HEK293 (cell line): ENCODE measurements around the gene STK11.

Experiments used
- EGR2 ChIP-seq: fragments of 450-650 bp; formaldehyde crosslinking; IDR thresholded peaks from 2 replicates; pipeline ENCODE4 v1.5.1; 2016; ENCODE audit warnings: low read depth, missing biosample characterization, missing genetic modification characterization
- HOXC10 ChIP-seq: sonication (generic); formaldehyde crosslinking; IDR thresholded peaks from 2 replicates; pipeline ENCODE4 v1.8.1; 2023; ENCODE audit warnings: mild to moderate bottlenecking, missing genetic modification reagents
- INSM2 ChIP-seq: fragments of 450-650 bp; formaldehyde crosslinking; IDR thresholded peaks from 2 replicates; pipeline ENCODE4 v1.5.1; 2016; ENCODE audit warnings: missing biosample characterization, missing genetic modification characterization
- KLF16 ChIP-seq: fragments of 450-650 bp; formaldehyde crosslinking; IDR thresholded peaks from 2 replicates; pipeline ENCODE4 v1.5.1; 2017; ENCODE audit warnings: missing biosample characterization, missing genetic modification characterization
- KLF7 ChIP-seq: fragments of 450-650 bp; formaldehyde crosslinking; IDR thresholded peaks from 2 replicates; pipeline ENCODE4 v1.5.1; 2016; ENCODE audit warnings: missing biosample characterization, missing genetic modification characterization, borderline replicate concordance
- KLF8 ChIP-seq: fragments of 450-650 bp; formaldehyde crosslinking; IDR thresholded peaks from 2 replicates; pipeline ENCODE4 v1.5.1; 2016; ENCODE audit warnings: missing biosample characterization, missing genetic modification characterization
- PATZ1 ChIP-seq: fragments of 450-650 bp; formaldehyde crosslinking; IDR thresholded peaks from 2 replicates; pipeline ENCODE4 v1.5.1; 2016; ENCODE audit warnings: missing biosample characterization, missing genetic modification characterization
- PRDM2 ChIP-seq: fragments of 450-650 bp; formaldehyde crosslinking; IDR thresholded peaks from 2 replicates; pipeline ENCODE4 v1.5.1; 2016; ENCODE audit warnings: missing biosample characterization, missing genetic modification characterization, borderline replicate concordance
- YY2 ChIP-seq: fragments of 450-650 bp; formaldehyde crosslinking; IDR thresholded peaks from 2 replicates; pipeline ENCODE4 v1.5.1; 2016; ENCODE audit warnings: missing biosample characterization, missing genetic modification characterization
- ZBTB10 ChIP-seq: fragments of 450-650 bp; formaldehyde crosslinking; IDR thresholded peaks from 2 replicates; pipeline ENCODE4 v1.5.1; 2016; ENCODE audit warnings: missing biosample characterization, missing genetic modification characterization
- ZBTB20 ChIP-seq: fragments of 450-650 bp; formaldehyde crosslinking; IDR thresholded peaks from 2 replicates; pipeline ENCODE4 v1.5.1; 2016; ENCODE audit warnings: missing biosample characterization, missing genetic modification characterization
- ZBTB8A ChIP-seq: fragments of 450-650 bp; formaldehyde crosslinking; IDR thresholded peaks from 2 replicates; pipeline ENCODE4 v1.5.1; 2016; ENCODE audit warnings: missing biosample characterization, missing genetic modification characterization
- ZNF121 ChIP-seq: fragments of 450-650 bp; formaldehyde crosslinking; IDR thresholded peaks from 2 replicates; pipeline ENCODE4 v1.5.1; 2016; ENCODE audit warnings: missing biosample characterization, missing genetic modification characterization
- ZNF24 ChIP-seq: fragments of 450-650 bp; formaldehyde crosslinking; IDR thresholded peaks from 2 replicates; pipeline ENCODE4 v1.5.1; 2016; ENCODE audit warnings: missing biosample characterization, missing genetic modification characterization
- ZNF354C ChIP-seq: fragments of 450-650 bp; formaldehyde crosslinking; IDR thresholded peaks from 2 replicates; pipeline ENCODE4 v1.5.1; 2016; ENCODE audit warnings: missing biosample characterization, missing genetic modification characterization, low read depth, borderline replicate concordance
- ZNF366 ChIP-seq: fragments of 450-650 bp; formaldehyde crosslinking; conservative IDR thresholded peaks from 2 replicates; pipeline ENCODE4 v1.5.1; 2016; ENCODE audit warnings: missing biosample characterization, missing genetic modification characterization
- ZNF391 ChIP-seq: fragments of 450-650 bp; formaldehyde crosslinking; IDR thresholded peaks from 2 replicates; pipeline ENCODE4 v1.5.1; 2016; ENCODE audit warnings: low read depth, missing biosample characterization, missing genetic modification characterization, borderline replicate concordance
- ZNF394 ChIP-seq: fragments of 450-650 bp; formaldehyde crosslinking; IDR thresholded peaks from 2 replicates; pipeline ENCODE4 v1.5.1; 2016; ENCODE audit warnings: missing biosample characterization, missing genetic modification characterization, mild to moderate bottlenecking, moderate library complexity, borderline replicate concordance
- ZNF514 ChIP-seq: fragments of 450-650 bp; formaldehyde crosslinking; IDR thresholded peaks from 2 replicates; pipeline ENCODE4 v1.5.1; 2016; ENCODE audit warnings: missing biosample characterization, missing genetic modification characterization
- ZNF785 ChIP-seq: fragments of 450-650 bp; formaldehyde crosslinking; IDR thresholded peaks from 2 replicates; pipeline ENCODE4 v1.5.1; 2016; ENCODE audit warnings: missing biosample characterization, missing genetic modification characterization
- ZXDB ChIP-seq: fragments of 450-650 bp; formaldehyde crosslinking; IDR thresholded peaks from 2 replicates; pipeline ENCODE4 v1.5.1; 2016; ENCODE audit warnings: missing biosample characterization, missing genetic modification characterization
- TF ChIP-seq, protein P1 (sequence below): fragments of 450-650 bp; formaldehyde crosslinking; IDR thresholded peaks from 2 replicates; pipeline ENCODE4 v1.5.1; 2016; ENCODE audit warnings: missing biosample characterization, missing genetic modification characterization

STK11 gene

DNA sequence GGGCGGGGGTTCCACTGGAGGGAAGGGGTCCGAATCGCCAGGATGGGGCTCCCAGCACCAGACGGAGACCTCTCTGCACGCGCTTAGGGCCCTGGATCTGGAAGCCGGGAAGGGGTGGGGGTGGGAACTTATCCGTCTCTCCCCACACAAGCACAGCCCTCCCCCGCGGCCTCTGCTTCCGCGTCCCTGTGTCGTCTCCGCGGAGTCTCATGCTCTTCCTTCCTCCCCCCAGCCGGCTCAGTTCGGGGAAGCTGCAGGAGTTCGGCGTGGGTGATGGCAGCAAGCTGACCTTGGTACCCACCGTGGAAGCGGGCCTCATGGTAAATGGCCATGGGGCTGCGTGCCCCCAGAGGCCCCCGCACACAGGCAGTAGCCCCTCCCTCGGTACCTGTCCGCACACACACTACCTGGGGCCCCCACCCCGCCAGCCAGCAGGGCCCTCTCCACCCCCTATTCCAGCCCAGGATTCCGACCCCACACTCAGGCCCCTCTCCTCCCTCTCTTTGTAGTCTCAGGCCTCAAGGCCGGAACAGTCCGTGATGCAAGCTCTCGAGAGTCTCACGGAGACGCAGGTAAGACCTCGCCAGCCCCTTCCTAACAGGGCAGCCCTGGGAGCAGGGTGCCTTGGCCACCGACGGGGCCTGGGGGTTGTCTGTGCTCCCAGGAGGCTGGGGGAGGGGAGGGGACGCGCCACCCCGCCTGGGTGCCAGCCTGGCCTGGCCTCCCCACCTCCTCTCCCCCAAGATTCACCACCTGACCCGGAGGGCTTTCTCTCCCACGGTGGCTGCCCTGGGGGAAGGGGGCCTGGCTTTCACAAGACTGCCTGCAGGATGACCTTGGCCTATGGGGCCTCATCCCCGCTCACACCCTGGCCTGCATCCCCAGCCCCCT lies 46.0 kb downstream of the STK11 start (continued):
- TF ChIP-seq EGR2 (tag by site-specific recombination) (peak; percentile 58), INSM2 (tag by site-specific recombination) (0 out of 2 replicates have a peak, but pooled peaks have one; percentile 28), ZNF121 (peak; percentile 37; the same call in 1 of the 2 replicates), ZBTB10 (tag by site-specific recombination) (peak; percentile 35), PATZ1 (tag by site-specific recombination) (peak; percentile 97), ZNF391 (tag by site-specific recombination) (peak; percentile 22; the same call in 1 of the 2 replicates), ZXDB (tag by site-specific recombination) (peak; percentile 35; the same call in 1 of the 2 replicates), PRDM2 (tag by site-specific recombination) (peak; percentile 73; the same call in 1 of the 2 replicates), ZNF394 (tag by site-specific recombination) (peak; percentile 49; the same call in 1 of the 2 replicates), KLF16 (tag by site-specific recombination) (peak; percentile 11; the same call in 1 of the 2 replicates), ZNF514 (no peak), ZNF354C (tag by site-specific recombination) (no peak), YY2 (tag by site-specific recombination) (no peak), ZBTB20 (tag by site-specific recombination) (peak; percentile 87), ZNF785 (no peak), ZNF24 (tag by site-specific recombination) (peak; percentile 15; the same call in 1 of the 2 replicates), KLF7 (tag by site-specific recombination) (0 out of 2 replicates have a peak, but pooled peaks have one; percentile 52), ZBTB8A (tag by site-specific recombination) (peak; percentile 7; the same call in 1 of the 2 replicates), KLF8 (tag by site-specific recombination) (peak; percentile 45), HOXC10 (no peak), ZNF366 (tag by site-specific recombination) (peak; percentile 49; the same call in 1 of the 2 replicates)
- TF ChIP-seq, protein P1, sequence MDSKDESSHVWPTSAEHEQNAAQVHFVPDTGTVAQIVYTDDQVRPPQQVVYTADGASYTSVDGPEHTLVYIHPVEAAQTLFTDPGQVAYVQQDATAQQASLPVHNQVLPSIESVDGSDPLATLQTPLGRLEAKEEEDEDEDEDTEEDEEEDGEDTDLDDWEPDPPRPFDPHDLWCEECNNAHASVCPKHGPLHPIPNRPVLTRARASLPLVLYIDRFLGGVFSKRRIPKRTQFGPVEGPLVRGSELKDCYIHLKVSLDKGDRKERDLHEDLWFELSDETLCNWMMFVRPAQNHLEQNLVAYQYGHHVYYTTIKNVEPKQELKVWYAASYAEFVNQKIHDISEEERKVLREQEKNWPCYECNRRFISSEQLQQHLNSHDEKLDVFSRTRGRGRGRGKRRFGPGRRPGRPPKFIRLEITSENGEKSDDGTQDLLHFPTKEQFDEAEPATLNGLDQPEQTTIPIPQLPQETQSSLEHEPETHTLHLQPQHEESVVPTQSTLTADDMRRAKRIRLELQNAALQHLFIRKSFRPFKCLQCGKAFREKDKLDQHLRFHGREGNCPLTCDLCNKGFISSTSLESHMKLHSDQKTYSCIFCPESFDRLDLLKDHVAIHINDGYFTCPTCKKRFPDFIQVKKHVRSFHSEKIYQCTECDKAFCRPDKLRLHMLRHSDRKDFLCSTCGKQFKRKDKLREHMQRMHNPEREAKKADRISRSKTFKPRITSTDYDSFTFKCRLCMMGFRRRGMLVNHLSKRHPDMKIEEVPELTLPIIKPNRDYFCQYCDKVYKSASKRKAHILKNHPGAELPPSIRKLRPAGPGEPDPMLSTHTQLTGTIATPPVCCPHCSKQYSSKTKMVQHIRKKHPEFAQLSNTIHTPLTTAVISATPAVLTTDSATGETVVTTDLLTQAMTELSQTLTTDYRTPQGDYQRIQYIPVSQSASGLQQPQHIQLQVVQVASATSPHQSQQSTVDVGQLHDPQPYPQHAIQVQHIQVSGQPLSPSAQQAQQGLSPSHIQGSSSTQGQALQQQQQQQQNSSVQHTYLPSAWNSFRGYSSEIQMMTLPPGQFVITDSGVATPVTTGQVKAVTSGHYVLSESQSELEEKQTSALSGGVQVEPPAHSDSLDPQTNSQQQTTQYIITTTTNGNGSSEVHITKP (tag by site-specific recombination) = peak; percentile 81
